NT2/D1 (cell line): Measurements from ENCODE around the gene NAT14.

Experiments used
- DNase-seq: peaks from one replicate; pipeline ENCODE4 v3.0.0-alpha.2; 2011; ENCODE audit warnings: low read depth, low spot score
- H3K27me3 ChIP-seq: 2 replicates; pipeline ENCODE4 v1.6.0; 2011; ENCODE audit warnings: mild to moderate bottlenecking; ENCODE audit not compliant: insufficient read length, insufficient read depth
- H3K36me3 ChIP-seq: 2 replicates; pipeline ENCODE4 v1.6.1; 2011; ENCODE audit warnings: mild to moderate bottlenecking, low read length, mixed read lengths; ENCODE audit not compliant: insufficient read depth, insufficient read length
- H3K4me1 ChIP-seq: 2 replicates; pipeline ENCODE4 v1.5.1; 2011; ENCODE audit not compliant: insufficient read depth, insufficient read length
- H3K4me3 ChIP-seq: 2 replicates; pipeline ENCODE4 v1.5.1; 2011; ENCODE audit warnings: low read depth; ENCODE audit not compliant: insufficient read length
- H3K9ac ChIP-seq: 2 replicates; pipeline ENCODE4 v1.6.0; 2011; ENCODE audit warnings: low read depth; ENCODE audit not compliant: insufficient read length
- H3K9me3 ChIP-seq: 2 replicates; pipeline ENCODE4 v1.5.1; 2011; ENCODE audit warnings: mild to moderate bottlenecking, low read length; ENCODE audit not compliant: insufficient read depth
- SUZ12 ChIP-seq: IDR thresholded peaks from 2 replicates; pipeline ENCODE4 v1.6.1; 2011; ENCODE audit not compliant: insufficient read length, insufficient read depth; ENCODE audit errors: extremely low read depth
- YY1 ChIP-seq: IDR thresholded peaks from 2 replicates; pipeline ENCODE4 v1.6.1; 2011; ENCODE audit not compliant: insufficient read length, insufficient read depth
- ZNF274 ChIP-seq: IDR thresholded peaks from 2 replicates; pipeline ENCODE4 v1.6.1; 2011; ENCODE audit warnings: mild to moderate bottlenecking, low read depth, low read length

NAT14 gene

GRCh38 chr19:55449469-55449868 lies 35.5 kb upstream of the NAT14 start:
- Histone ChIP-seq H3K4me1 (no peaks in the 10 kb centered on the region), H3K9ac (no peak overlapping the region), H3K36me3 (no peaks in the 10 kb centered on the region), H3K9me3 (no peaks in the 10 kb centered on the region), H3K4me3 (no peak overlapping the region), H3K27me3 (peaks cover 87% of the 10 kb centered on the region)
- TF ChIP-seq SUZ12, result no peak
- no peak for TF ChIP-seq YY1
- TF ChIP-seq ZNF274, result no peak
- no peak for DNase-seq

- Histone ChIP-seq H3K36me3 (no peaks in the 10 kb centered on the region), H3K9me3 (no peaks in the 10 kb centered on the region), H3K4me3 (peak overlapping the region; percentile 37), H3K4me1 (no peaks in the 10 kb centered on the region), H3K9ac (peak overlapping the region; percentile 56), H3K27me3 (peaks cover 69% of the 10 kb centered on the region)
- DNase-seq, result no peak
- TF ChIP-seq SUZ12 (peak; percentile 89), YY1 (no peak), ZNF274 (no peak)
Measured at GRCh38 chr19:55451163-55451964, 33.6 kb upstream of the NAT14 start.

GRCh38 chr19:55451965-55452748 lies 32.8 kb upstream of the NAT14 start:
- Histone ChIP-seq H3K9me3 (no peaks in the 10 kb centered on the region), H3K27me3 (peaks cover 61% of the 10 kb centered on the region), H3K4me3 (no peak overlapping the region), H3K4me1 (no peaks in the 10 kb centered on the region), H3K36me3 (no peaks in the 10 kb centered on the region), H3K9ac (no peak overlapping the region)
- TF ChIP-seq ZNF274 (no peak), SUZ12 (peak; percentile 67)
- DNase-seq, result no peak

- DNase-seq, result peak; percentile 54
- H3K9ac ChIP-seq, result no peak overlapping the region
- H3K4me1 ChIP-seq, result no peaks in the 10 kb centered on the region
- no peak overlapping the region for H3K4me3 ChIP-seq
- no peak for TF ChIP-seq SUZ12
- no peak for TF ChIP-seq YY1
- no peak for TF ChIP-seq ZNF274
- no peaks in the 10 kb centered on the region for H3K9me3 ChIP-seq
- H3K36me3 ChIP-seq, result no peaks in the 10 kb centered on the region
- H3K27me3 ChIP-seq, result peaks cover 54% of the 10 kb centered on the region
Measured at GRCh38 chr19:55452749-55453346, 32.1 kb upstream of the NAT14 start.

- H3K27me3 ChIP-seq, result peaks cover 46% of the 10 kb centered on the region
- no peaks in the 10 kb centered on the region for H3K4me1 ChIP-seq
- H3K4me3 ChIP-seq, result no peak overlapping the region
- H3K9ac ChIP-seq, result no peak overlapping the region
- DNase-seq, result no peak
- TF ChIP-seq ZNF274 (no peak), YY1 (no peak), SUZ12 (no peak)
- no peaks in the 10 kb centered on the region for H3K9me3 ChIP-seq
- H3K36me3 ChIP-seq, result no peaks in the 10 kb centered on the region
Measured at GRCh38 chr19:55453511-55454260, 31.3 kb upstream of the NAT14 start.

- Histone ChIP-seq H3K9ac (no peak overlapping the region), H3K36me3 (no peaks in the 10 kb centered on the region), H3K27me3 (peaks cover 37% of the 10 kb centered on the region), H3K4me1 (no peaks in the 10 kb centered on the region), H3K4me3 (no peak overlapping the region), H3K9me3 (no peaks in the 10 kb centered on the region)
- no peak for TF ChIP-seq ZNF274
- no peak for TF ChIP-seq SUZ12
- no peak for TF ChIP-seq YY1
- DNase-seq, result no peak
Measured at GRCh38 chr19:55454787-55455243, 30.2 kb upstream of the NAT14 start.
